Lung (tissue), 12 donors: ENCODE measurements around the gene GSE1. TPM values are rescaled to one million over a fixed set of nuclear protein-coding genes. Genes with fewer than 3 reads are reported as not detected.

ENCODE experiments used
- ATAC-seq: fragments of 200-7000 bp; cut with Tn5 transposase; one replicate; pipeline ENCODE4 v1.9.1; 2020; ENCODE audit warnings: moderate number of reproducible peaks; ENCODE audit not compliant: insufficient read depth, low FRiP score
- DNase-seq, 3 donors: peaks; one replicate each; pipeline ENCODE4 v3.0.0-alpha.2; 2013 to 2017
- H3K27ac ChIP-seq, 2 donors: one replicate each; pipeline ENCODE4 v1.5.1; 2013; ENCODE audit warnings: mild to moderate bottlenecking in 2 of 2, moderate library complexity in 2 of 2, control low read depth in 1 of 2, inconsistent platforms in 1 of 2, low read depth in 1 of 2, low read length in 1 of 2
- H3K27me3 ChIP-seq, 3 donors: one replicate each; pipeline ENCODE4 v1.5.1; 2013; ENCODE audit warnings: low read length in 2 of 3; ENCODE audit not compliant: control insufficient read depth in 3 of 3, insufficient read depth in 3 of 3
- H3K36me3 ChIP-seq, 4 donors: one replicate each; pipeline ENCODE4 v1.5.1; 2013; ENCODE audit warnings: low read length in 4 of 4, mild to moderate bottlenecking in 1 of 4, moderate library complexity in 1 of 4; ENCODE audit not compliant: control insufficient read depth in 4 of 4, insufficient read depth in 4 of 4
- H3K4me1 ChIP-seq, 5 donors: one replicate each; pipeline ENCODE4 v1.5.1; 2013; ENCODE audit warnings: low read length in 5 of 5, mild to moderate bottlenecking in 2 of 5, moderate library complexity in 1 of 5; ENCODE audit not compliant: control insufficient read depth in 5 of 5, insufficient read depth in 5 of 5
- H3K4me3 ChIP-seq: one replicate; pipeline ENCODE4 v1.5.1; 2013; ENCODE audit warnings: mild to moderate bottlenecking, control low read depth, moderate library complexity
- H3K9ac ChIP-seq, 2 donors: one replicate each; pipeline ENCODE4 v1.5.1; 2013; ENCODE audit warnings: low read length in 2 of 2, control low read depth in 1 of 2; ENCODE audit not compliant: insufficient read depth in 1 of 2
- H3K9me3 ChIP-seq, 4 donors: one replicate each; pipeline ENCODE4 v1.5.1; 2013; ENCODE audit warnings: low read length in 3 of 4, mild to moderate bottlenecking in 1 of 4, moderate library complexity in 1 of 4; ENCODE audit not compliant: control insufficient read depth in 4 of 4, insufficient read depth in 3 of 4
- CTCF ChIP-seq: IDR thresholded peaks from 2 replicates; pipeline ENCODE4 v1.5.1; 2012; ENCODE audit warnings: mild to moderate bottlenecking; ENCODE audit errors: control extremely low read depth, extremely low read depth
- WGBS, 2 donors: extraction: QIAGEN DNeasy Blood & Tissue Kit; methylation state at CpG; one replicate each; pipeline ENCODE4 v1.1.7; 2013; 5-methylcytosine and 5-hydroxymethylcytosine counted together
- polyA plus RNA-seq, 2 donors: library from polyadenylated mRNA; stranded (reverse); fragments of 200-250 nt; gene quantifications; one replicate each; pipeline ENCODE4 v1.2.1, GENCODE V29; 2013
- total RNA-seq, 2 donors: library from RNA; depleted of rRNA in 1 of 2; stranded (reverse); fragments of >200 nt in 1 of 2; gene quantifications; one replicate each; pipeline ENCODE4 v1.2.1, GENCODE V29; 2014 to 2021
- donor health status: control.
- donor health status: control.
- donor health status: Bipolar disorder and iron deficiency.
- donor health status: healthy.
- donor health status: DM: yes; HTN: yes; CAD: no.

Gene GSE1
- total and polyA plus RNA-seq, 4 donors = 21.3 to 122 (median 74.7) TPM

- ATAC-seq (no peak), DNase-seq (no peak)
- no peak for TF ChIP-seq CTCF
- Histone ChIP-seq H3K4me3 (no peak overlapping the region), H3K9ac (no peak overlapping the region), H3K9me3 (no peaks in the 10 kb centered on the region), H3K4me1 (peaks cover 2 to 15% (median 6%) of the 10 kb centered on the region in 5 donors), H3K27ac (no peak overlapping the region), H3K27me3 (no peaks in the 10 kb centered on the region), H3K36me3 (peaks cover 6 to 38% (median 25%) of the 10 kb centered on the region in 4 donors)
- 86 to 87% methylated on average over 6 of the region's 6 CpGs for WGBS, 2 donors
Observed at GRCh38 chr16:85677383-85677967, 64.4 kb downstream of the GSE1 start.

GRCh38 chr16:85678016-85678415 lies 64.9 kb downstream of the GSE1 start:
- 87 to 89% methylated on average over 8 of the region's 8 CpGs for WGBS, 2 donors
- Histone ChIP-seq H3K4me3 (no peak overlapping the region), H3K27me3 (no peaks in the 10 kb centered on the region), H3K4me1 (peaks cover 2 to 15% (median 6%) of the 10 kb centered on the region in 5 donors), H3K9ac (no peak overlapping the region), H3K27ac (no peak overlapping the region), H3K9me3 (no peaks in the 10 kb centered on the region), H3K36me3 (peaks cover under 1 to 33% (median 24%) of the 10 kb centered on the region in 4 donors)
- TF ChIP-seq CTCF = no peak
- no peak for DNase-seq
- ATAC-seq = no peak

GRCh38 chr16:85678821-85679220 lies 65.7 kb downstream of the GSE1 start:
- 93 to 96% methylated on average over 5 of the region's 5 CpGs for WGBS, 2 donors
- no peak for DNase-seq
- TF ChIP-seq CTCF = no peak
- H3K4me3 ChIP-seq = no peak overlapping the region
- H3K27ac ChIP-seq = no peak overlapping the region
- H3K9ac ChIP-seq = no peak overlapping the region
- H3K9me3 ChIP-seq = no peaks in the 10 kb centered on the region
- no peak for ATAC-seq
- no peaks in the 10 kb centered on the region for H3K27me3 ChIP-seq
- peaks cover 0 to 11% (median 5%) of the 10 kb centered on the region in 5 donors for H3K4me1 ChIP-seq
- peaks cover 0 to 32% (median 24%) of the 10 kb centered on the region in 4 donors for H3K36me3 ChIP-seq

- H3K4me3 ChIP-seq = no peak overlapping the region
- TF ChIP-seq CTCF = no peak
- no peaks in the 10 kb centered on the region for H3K9me3 ChIP-seq
- WGBS, 2 donors = 88 to 89% methylated on average over 6 of the region's 6 CpGs
- no peak for ATAC-seq
- no peaks in the 10 kb centered on the region for H3K27me3 ChIP-seq
- H3K4me1 ChIP-seq = peaks cover 0 to 3% (median 0%) of the 10 kb centered on the region in 5 donors
- no peak for DNase-seq
- H3K9ac ChIP-seq = no peak overlapping the region
- peaks cover 0 to 25% (median 16%) of the 10 kb centered on the region in 4 donors for H3K36me3 ChIP-seq
- H3K27ac ChIP-seq = no peak overlapping the region
Observed at GRCh38 chr16:85679870-85680269, 66.7 kb downstream of the GSE1 start.
